ENCODE results near the gene STIM1.

Gene STIM1

GRCh38 chr11:3971756-3972404, 116.4 kb downstream of the STIM1 start:
- DNase-seq (ENCODE audit: low read depth in 1 of 2, low spot score in 1 of 2): no peak

GRCh38 chr11:3972431-3972830, 117.0 kb downstream of the STIM1 start:
- Histone ChIP-seq H3K27me3 (ENCODE audit: insufficient read depth, poor library complexity, severe bottlenecking) (no peaks in the 10 kb centered on the region), H3K4me3 (replicated peaks; ENCODE audit: insufficient read depth, low read length) (no peak overlapping the region), H3K27ac (replicated peaks) (no peak overlapping the region)
- DNase-seq (ENCODE audit: low read depth in 1 of 2, low spot score in 1 of 2): no peak
- TF ChIP-seq CTCF (IDR thresholded peaks at IDR 0.05; ENCODE audit: insufficient read depth, low read length): no peak

More at GRCh38 chr11:3971756-3972404, 116.4 kb downstream of the STIM1 start:
- H3K27ac ChIP-seq (replicated peaks): no peak overlapping the region
- H3K27me3 ChIP-seq (ENCODE audit: insufficient read depth, poor library complexity, severe bottlenecking): no peaks in the 10 kb centered on the region
- H3K4me3 ChIP-seq (replicated peaks; ENCODE audit: insufficient read depth, low read length): no peak overlapping the region
- TF ChIP-seq GABPA (IDR thresholded peaks at IDR 0.05; ENCODE audit: low read depth) (no peak), CTCF (IDR thresholded peaks at IDR 0.05; ENCODE audit: insufficient read depth, low read length) (no peak), SPI1 (IDR thresholded peaks at IDR 0.05; ENCODE audit: borderline replicate concordance, low read depth) (no peak), REST (IDR thresholded peaks at IDR 0.05; ENCODE audit: insufficient replicate concordance, low read depth) (no peak), POLR2AphosphoS5 (IDR thresholded peaks at IDR 0.05; ENCODE audit: low read depth) (no peak)

- Histone ChIP-seq H3K4me3 (replicated peaks; ENCODE audit: insufficient read depth, low read length) (no peak overlapping the region), H3K27ac (replicated peaks) (no peak overlapping the region), H3K27me3 (ENCODE audit: insufficient read depth, poor library complexity, severe bottlenecking) (no peaks in the 10 kb centered on the region)
- TF ChIP-seq SPI1 (IDR thresholded peaks at IDR 0.05; ENCODE audit: borderline replicate concordance, low read depth): no peak
- no peak for TF ChIP-seq REST (IDR thresholded peaks at IDR 0.05; ENCODE audit: insufficient replicate concordance, low read depth)
- no peak for TF ChIP-seq CTCF (IDR thresholded peaks at IDR 0.05; ENCODE audit: insufficient read depth, low read length)
- TF ChIP-seq GABPA (IDR thresholded peaks at IDR 0.05; ENCODE audit: low read depth): no peak
- TF ChIP-seq POLR2AphosphoS5 (IDR thresholded peaks at IDR 0.05; ENCODE audit: low read depth): no peak
- no peak for DNase-seq (ENCODE audit: low read depth in 1 of 2, low spot score in 1 of 2)
Measured at GRCh38 chr11:3977078-3977477, 121.6 kb downstream of the STIM1 start.

GRCh38 chr11:3981084-3981633, 125.7 kb downstream of the STIM1 start:
- H3K27ac ChIP-seq (replicated peaks): no peak overlapping the region
- no peak for DNase-seq (ENCODE audit: low read depth in 1 of 2, low spot score in 1 of 2)
- H3K4me3 ChIP-seq (replicated peaks; ENCODE audit: insufficient read depth, low read length): no peak overlapping the region
- no peak for TF ChIP-seq REST (IDR thresholded peaks at IDR 0.05; ENCODE audit: insufficient replicate concordance, low read depth)
- TF ChIP-seq GABPA (IDR thresholded peaks at IDR 0.05; ENCODE audit: low read depth): no peak
- TF ChIP-seq SPI1 (IDR thresholded peaks at IDR 0.05; ENCODE audit: borderline replicate concordance, low read depth): no peak
- TF ChIP-seq POLR2AphosphoS5 (IDR thresholded peaks at IDR 0.05; ENCODE audit: low read depth): no peak
- no peak for TF ChIP-seq CTCF (IDR thresholded peaks at IDR 0.05; ENCODE audit: insufficient read depth, low read length)
- H3K27me3 ChIP-seq (ENCODE audit: insufficient read depth, poor library complexity, severe bottlenecking): no peaks in the 10 kb centered on the region

Measured in HL-60 (cell line).